ENCODE measurements around the gene COMMD4.

COMMD4 gene

GRCh38 chr15:75355369-75355768 is 19.5 kb downstream of the COMMD4 start:
- DNase-seq (ENCODE audit: low read depth in 3 of 3, low spot score in 1 of 3), result no peak

GRCh38 chr15:75356006-75356405 is 20.1 kb downstream of the COMMD4 start:
- no peak for DNase-seq (ENCODE audit: low read depth in 3 of 3, low spot score in 1 of 3)

- DNase-seq (ENCODE audit: low read depth in 3 of 3, low spot score in 1 of 3), result no peak
These were observed 20.7 kb downstream of the COMMD4 start for GRCh38 chr15:75356517-75356916.

GRCh38 chr15:75357976-75358673 is 22.3 kb downstream of the COMMD4 start:
- DNase-seq (ENCODE audit: low read depth in 3 of 3, low spot score in 1 of 3), result no peak

GRCh38 chr15:75358771-75359536 is 23.1 kb downstream of the COMMD4 start:
- no peak for DNase-seq (ENCODE audit: low read depth in 3 of 3, low spot score in 1 of 3)

- DNase-seq (ENCODE audit: low read depth in 3 of 3, low spot score in 1 of 3), result no peak
These were observed 23.8 kb downstream of the COMMD4 start for GRCh38 chr15:75359537-75360250.

GRCh38 chr15:75360391-75360790 is 24.5 kb downstream of the COMMD4 start:
- no peak for DNase-seq (ENCODE audit: low read depth in 3 of 3, low spot score in 1 of 3)

GRCh38 chr15:75360856-75361255 is 25.0 kb downstream of the COMMD4 start:
- no peak for DNase-seq (ENCODE audit: low read depth in 3 of 3, low spot score in 1 of 3)

- no peak for DNase-seq (ENCODE audit: low read depth in 3 of 3, low spot score in 1 of 3)
These were observed 25.6 kb downstream of the COMMD4 start for GRCh38 chr15:75361361-75361988.

GRCh38 chr15:75361989-75362641 is 26.3 kb downstream of the COMMD4 start:
- no peak for DNase-seq (ENCODE audit: low read depth in 3 of 3, low spot score in 1 of 3)

GRCh38 chr15:75362642-75363249 is 26.9 kb downstream of the COMMD4 start:
- DNase-seq (ENCODE audit: low read depth in 3 of 3, low spot score in 1 of 3), result no peak

- DNase-seq (ENCODE audit: low read depth in 3 of 3, low spot score in 1 of 3), result no peak
These were observed 27.9 kb downstream of the COMMD4 start for GRCh38 chr15:75363786-75364185.

- no peak for DNase-seq (ENCODE audit: low read depth in 3 of 3, low spot score in 1 of 3)
These were observed 29.0 kb downstream of the COMMD4 start for GRCh38 chr15:75364881-75365280.

GRCh38 chr15:75366163-75366562 is 30.3 kb downstream of the COMMD4 start:
- no peak for DNase-seq (ENCODE audit: low read depth in 3 of 3, low spot score in 1 of 3)

GRCh38 chr15:75367006-75367405 is 31.1 kb downstream of the COMMD4 start:
- no peak for DNase-seq (ENCODE audit: low read depth in 3 of 3, low spot score in 1 of 3)

GRCh38 chr15:75367406-75367912 is 31.6 kb downstream of the COMMD4 start:
- DNase-seq (ENCODE audit: low read depth in 3 of 3, low spot score in 1 of 3), result no peak

- peak; percentile 74 to 91 (median 83) for DNase-seq (ENCODE audit: low read depth in 3 of 3, low spot score in 1 of 3)
These were observed 32.2 kb downstream of the COMMD4 start, which contains the start of gene MAN2C1 for GRCh38 chr15:75367913-75368688. Gene MAN2C1, minus strand, starts transcription at chr15:75368607. Its CDS starts 24 bp downstream, at chr15:75368583.

- no peak for DNase-seq (ENCODE audit: low read depth in 3 of 3, low spot score in 1 of 3)
These were observed 32.9 kb downstream of the COMMD4 start for GRCh38 chr15:75368689-75369239.

GRCh38 chr15:75369897-75370581 is 34.2 kb downstream of the COMMD4 start:
- DNase-seq (ENCODE audit: low read depth in 3 of 3, low spot score in 1 of 3), result no peak

Measured in stimulated activated CD4-positive, alpha-beta T cell treated with anti-CD3 and anti-CD28 coated beads, TNF-alpha, amount 100 ng/mL, for 1 hour (primary cell).